Smooth muscle cell (in vitro differentiated cells): ENCODE measurements around the gene MCC. TPM values are rescaled to one million over a fixed set of nuclear protein-coding genes. Genes with fewer than 3 reads are reported as not detected.
A peak's percentile ranks its signal among the peaks of the same experiment; 100 is the strongest.

Source experiments
- DNase-seq: peaks from one replicate; lab custom pipeline; 2025; ENCODE audit not compliant: unreplicated experiment; lab: John Stamatoyannopoulos, UW
- H2AFZ ChIP-seq: fragments of 200-600 bp; sonication (generic); 2 replicates; pipeline ENCODE4 v1.6.0; 2016; ENCODE audit warnings: antibody characterized with exemption, low read depth, mild to moderate bottlenecking
- H3F3A ChIP-seq: fragments of 200-600 bp; sonication (generic); 2 replicates; pipeline ENCODE4 v1.6.0; 2017; ENCODE audit warnings: antibody characterized with exemption, low read depth
- H3K27ac ChIP-seq: fragments of 200-600 bp; sonication (generic); 2 replicates; pipeline ENCODE4 v1.5.1; 2016; ENCODE audit warnings: low read depth, mild to moderate bottlenecking
- H3K27me3 ChIP-seq: fragments of 200-600 bp; sonication (generic); 2 replicates; pipeline ENCODE4 v1.6.1; 2016; ENCODE audit warnings: low read depth, mild to moderate bottlenecking
- H3K36me3 ChIP-seq: fragments of 200-600 bp; sonication (generic); 2 replicates; pipeline ENCODE4 v1.5.1; 2016; ENCODE audit warnings: low read depth
- H3K4me1 ChIP-seq: fragments of 200-600 bp; sonication (generic); 2 replicates; pipeline ENCODE4 v1.5.1; 2016; ENCODE audit warnings: low read depth
- H3K4me2 ChIP-seq: fragments of 200-600 bp; sonication (generic); 2 replicates; pipeline ENCODE4 v1.6.0; 2016; ENCODE audit warnings: mild to moderate bottlenecking
- H3K4me3 ChIP-seq: fragments of 200-600 bp; sonication (generic); 2 replicates; pipeline ENCODE4 v1.5.1; 2016; ENCODE audit warnings: mild to moderate bottlenecking
- H3K79me2 ChIP-seq: fragments of 200-600 bp; sonication (generic); 2 replicates; pipeline ENCODE4 v1.6.0; 2016; ENCODE audit warnings: low read depth, mild to moderate bottlenecking
- H3K9ac ChIP-seq: fragments of 200-600 bp; sonication (generic); 2 replicates; pipeline ENCODE4 v1.6.0; 2016; ENCODE audit warnings: low read depth
- H3K9me3 ChIP-seq: fragments of 200-600 bp; sonication (generic); replicated peaks from 2 replicates; pipeline ENCODE4 v1.5.1; 2016; ENCODE audit warnings: low read depth
- H4K20me1 ChIP-seq: fragments of 200-600 bp; sonication (generic); 2 replicates; pipeline ENCODE4 v1.6.0; 2016; ENCODE audit warnings: low read depth
- CTCF ChIP-seq: fragments of 200-600 bp; sonication (generic); IDR thresholded peaks from 2 replicates; pipeline ENCODE4 v1.5.1; 2017; ENCODE audit warnings: borderline replicate concordance, mild to moderate bottlenecking, antibody characterized with exemption; ENCODE audit not compliant: insufficient read depth, poor library complexity, severe bottlenecking
- WGBS: methylation state at CpG from one replicate; pipeline ENCODE4 v1.1.7; 2016; ENCODE audit warnings: low lambda C conversion rate; 5-methylcytosine and 5-hydroxymethylcytosine counted together
- polyA plus RNA-seq: library from polyadenylated mRNA; unstranded; fragments of >200 nt; fragmentation: Nextera tagmentation; extraction: Ambion mirVana; gene quantifications from 2 replicates; pipeline ENCODE4 v1.2.1, GENCODE V29; 2016
- total RNA-seq: library from RNA; depleted of rRNA; stranded (reverse); fragments of >200 nt; gene quantifications from 2 replicates; pipeline ENCODE4 v1.2.3, GENCODE V29; 2014

Gene MCC
- total and polyA plus RNA-seq, 2 experiments from 2014 or later = 5.8 to 19.2 TPM

GRCh38 chr5:113271015-113271414 is 217.2 kb downstream of the MCC start:
- Histone ChIP-seq H2AFZ (no peak overlapping the region), H3K27me3 (no peaks in the 10 kb centered on the region), H3K4me3 (no peak overlapping the region), H3K9me3 (no peaks in the 10 kb centered on the region), H3K27ac (no peak overlapping the region), H3K4me1 (peaks cover 62% of the 10 kb centered on the region), H3F3A (no peaks in the 10 kb centered on the region), H3K36me3 (no peaks in the 10 kb centered on the region), H3K9ac (no peak overlapping the region), H3K79me2 (peaks cover under 1% of the 10 kb centered on the region), H3K4me2 (peak overlapping the region; percentile 1), H4K20me1 (peaks cover 28% of the 10 kb centered on the region)
- WGBS = 72% methylated on average over 2 of the region's 2 CpGs
- TF ChIP-seq CTCF = no peak
- DNase-seq = no peak

- Histone ChIP-seq H3K27me3 (no peaks in the 10 kb centered on the region), H3K9me3 (no peaks in the 10 kb centered on the region), H3K79me2 (peaks cover 3% of the 10 kb centered on the region), H3K27ac (no peak overlapping the region), H4K20me1 (peaks cover 30% of the 10 kb centered on the region), H3K36me3 (no peaks in the 10 kb centered on the region), H3K9ac (no peak overlapping the region), H3F3A (no peaks in the 10 kb centered on the region), H3K4me2 (no peak overlapping the region), H3K4me3 (no peak overlapping the region), H3K4me1 (peaks cover 57% of the 10 kb centered on the region), H2AFZ (no peak overlapping the region)
- 91% methylated on average over 5 of the region's 5 CpGs for WGBS
- TF ChIP-seq CTCF = no peak
- DNase-seq = no peak
Measured at GRCh38 chr5:113270086-113270485, 218.2 kb downstream of the MCC start.

- H3K4me3 ChIP-seq = no peak overlapping the region
- 78% methylated on average over 4 of the region's 4 CpGs for WGBS
- TF ChIP-seq CTCF = no peak
- no peaks in the 10 kb centered on the region for H3F3A ChIP-seq
- H3K27ac ChIP-seq = no peak overlapping the region
- DNase-seq = no peak
- H3K36me3 ChIP-seq = no peaks in the 10 kb centered on the region
- peaks cover 49% of the 10 kb centered on the region for H3K4me1 ChIP-seq
- H4K20me1 ChIP-seq = peaks cover 25% of the 10 kb centered on the region
- H2AFZ ChIP-seq = no peak overlapping the region
- H3K4me2 ChIP-seq = no peak overlapping the region
- H3K27me3 ChIP-seq = no peaks in the 10 kb centered on the region
- no peaks in the 10 kb centered on the region for H3K9me3 ChIP-seq
- H3K9ac ChIP-seq = no peak overlapping the region
- H3K79me2 ChIP-seq = peaks cover 3% of the 10 kb centered on the region
Measured at GRCh38 chr5:113269023-113269997, 218.9 kb downstream of the MCC start.

- H3K4me1 ChIP-seq = peaks cover 47% of the 10 kb centered on the region
- TF ChIP-seq CTCF = no peak
- no peak for DNase-seq
- H2AFZ ChIP-seq = no peak overlapping the region
- peaks cover 30% of the 10 kb centered on the region for H4K20me1 ChIP-seq
- 84% methylated on average over 4 of the region's 4 CpGs for WGBS
- no peaks in the 10 kb centered on the region for H3K36me3 ChIP-seq
- no peaks in the 10 kb centered on the region for H3K27me3 ChIP-seq
- no peaks in the 10 kb centered on the region for H3K9me3 ChIP-seq
- no peak overlapping the region for H3K27ac ChIP-seq
- peaks cover 3% of the 10 kb centered on the region for H3K79me2 ChIP-seq
- no peaks in the 10 kb centered on the region for H3F3A ChIP-seq
- H3K4me3 ChIP-seq = no peak overlapping the region
- no peak overlapping the region for H3K9ac ChIP-seq
- peak overlapping the region; percentile 13 for H3K4me2 ChIP-seq
Measured at GRCh38 chr5:113268232-113268631, 220.0 kb downstream of the MCC start.
